Putamen (tissue), 1 donor: ENCODE data around the gene KIRREL3.

Experiments used
- DNase-seq: peaks from one replicate; pipeline ENCODE4 v3.0.0-alpha.2; 2016; ENCODE audit warnings: low spot score

The KIRREL3 gene

GRCh38 chr11:126870021-126870420 is 130.5 kb downstream of the KIRREL3 start:
- no peak for DNase-seq

GRCh38 chr11:126868741-126869140 is 131.8 kb downstream of the KIRREL3 start:
- no peak for DNase-seq

DNA sequence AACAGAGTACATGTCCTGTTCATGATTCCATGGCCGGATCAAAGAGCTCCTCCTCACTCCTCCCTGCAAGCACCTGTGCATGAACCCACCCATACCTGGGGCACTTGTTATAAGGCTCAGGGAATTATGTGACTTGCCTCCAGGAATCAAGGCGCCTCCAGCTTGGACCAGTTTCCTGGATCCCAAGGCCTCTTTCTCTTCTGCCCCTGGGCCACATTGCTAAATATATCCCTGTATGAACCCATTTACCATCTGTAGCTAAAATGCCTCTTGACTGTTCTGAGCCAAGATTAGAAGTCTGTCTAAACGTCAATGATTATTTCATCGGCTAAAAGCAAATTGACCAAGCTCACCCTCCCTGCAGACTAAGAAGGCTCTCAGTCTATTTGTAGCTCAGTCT is 135.6 kb downstream of the KIRREL3 start:
- DNase-seq = no peak

DNA sequence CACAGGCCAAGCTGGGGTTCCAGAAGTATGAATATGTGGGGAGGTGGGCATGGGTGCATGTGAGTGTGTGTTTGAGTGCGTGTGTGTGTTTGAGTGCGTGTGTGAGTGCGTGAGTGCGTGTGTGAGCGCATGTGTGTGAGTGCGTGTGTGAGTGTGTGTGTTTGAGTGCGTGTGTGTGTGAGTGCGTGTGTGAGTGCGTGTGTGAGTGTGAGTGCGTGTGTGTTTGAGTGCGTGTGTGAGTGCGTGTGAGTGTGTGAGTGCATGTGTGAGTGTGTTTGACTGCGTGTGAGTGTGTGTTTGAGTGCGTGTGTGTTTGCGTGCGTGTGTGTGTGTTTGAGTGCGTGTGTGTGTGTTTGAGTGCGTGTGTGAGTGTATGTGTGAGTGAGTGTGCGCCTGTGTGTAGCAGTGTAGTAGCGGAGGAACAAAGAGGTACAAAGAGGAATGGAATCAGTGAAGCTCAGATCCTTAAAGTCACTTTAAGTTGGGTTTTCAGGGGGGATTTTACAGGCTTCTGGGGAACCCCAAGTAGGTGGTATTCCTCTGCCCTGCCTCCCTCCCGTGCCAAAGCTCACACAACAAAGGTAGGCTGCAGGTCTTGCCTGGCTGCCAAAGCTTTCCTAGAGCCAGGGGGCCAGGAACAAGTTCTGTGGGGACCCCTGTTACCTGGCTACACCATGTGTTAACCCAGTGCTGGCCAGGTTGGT is 137.1 kb downstream of the KIRREL3 start:
- no peak for DNase-seq

DNA sequence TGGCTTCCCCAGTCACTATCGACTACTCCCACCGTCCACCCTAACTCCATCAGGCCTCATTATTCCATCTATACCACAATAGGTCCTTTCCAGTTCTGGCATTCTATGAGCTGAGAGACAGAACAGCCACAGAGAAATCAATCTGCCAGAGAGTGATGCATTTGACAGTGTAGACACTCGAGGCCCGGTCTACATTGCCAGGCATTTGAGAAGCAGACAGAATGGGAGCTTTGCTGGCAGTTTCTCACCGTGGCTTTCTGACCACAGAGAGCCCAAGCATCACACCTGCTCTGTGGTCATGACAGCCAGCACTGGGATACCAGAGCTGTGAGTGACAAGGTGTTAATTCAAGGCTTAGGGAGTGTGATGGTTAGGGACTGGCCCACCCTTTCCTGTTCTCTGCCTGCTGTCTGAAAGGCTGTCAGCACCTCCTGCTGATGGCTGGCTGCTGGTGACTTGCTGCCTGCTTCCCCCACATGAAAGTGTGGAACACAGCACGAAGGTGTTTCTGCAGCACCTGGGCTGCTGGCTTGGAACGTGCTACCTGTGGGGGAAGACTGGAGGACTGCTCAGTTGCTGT is 137.8 kb downstream of the KIRREL3 start:
- no peak for DNase-seq

GRCh38 chr11:126861796-126862459 is 138.6 kb downstream of the KIRREL3 start:
- DNase-seq = no peak

DNA sequence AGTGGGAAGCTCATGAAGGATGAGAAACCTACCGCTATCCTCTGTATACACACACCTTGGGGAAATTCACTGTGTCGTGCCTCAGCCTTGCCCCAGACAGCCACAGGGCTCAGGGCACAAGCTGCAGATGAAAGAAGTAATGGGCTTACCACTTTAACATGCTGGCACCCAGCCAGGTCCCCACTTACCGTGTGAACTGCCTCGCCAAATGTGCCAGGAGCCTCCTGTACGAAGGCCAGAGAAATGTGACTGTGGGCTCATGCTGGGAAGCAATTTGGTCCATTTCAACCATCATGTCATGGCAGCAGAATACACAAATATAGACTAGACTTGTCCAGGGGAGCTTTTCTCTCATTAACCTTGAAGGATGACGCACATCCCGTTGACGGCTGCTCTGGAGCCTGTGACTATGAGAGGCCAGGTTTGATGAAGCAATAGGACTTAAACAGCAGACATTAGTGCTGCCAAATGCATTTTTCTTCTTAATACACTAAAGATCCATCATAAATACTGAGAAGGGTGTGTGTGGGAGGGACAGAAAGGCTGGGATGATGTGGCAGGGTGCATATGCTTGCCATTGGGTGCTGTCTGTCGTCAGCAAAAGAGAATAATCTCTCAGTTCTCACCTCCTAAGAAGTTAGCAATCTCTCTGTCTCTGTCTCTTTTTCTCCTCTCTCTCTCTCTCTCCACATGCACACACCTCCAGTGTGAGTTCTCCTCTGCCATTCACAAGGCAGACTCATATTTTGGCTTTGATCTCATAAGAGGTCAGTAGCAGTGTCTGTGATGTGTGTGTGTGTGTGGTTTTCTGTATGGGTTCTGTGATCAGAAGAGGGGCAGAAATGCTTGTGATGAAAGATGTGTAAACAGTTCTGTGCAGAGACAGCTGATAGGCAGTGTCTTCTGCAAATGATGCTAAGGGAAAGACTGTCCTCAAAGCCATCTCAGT is 142.4 kb downstream of the KIRREL3 start:
- no peak for DNase-seq

- DNase-seq = no peak
These were observed 145.0 kb downstream of the KIRREL3 start for GRCh38 chr11:126855536-126855935.

DNA sequence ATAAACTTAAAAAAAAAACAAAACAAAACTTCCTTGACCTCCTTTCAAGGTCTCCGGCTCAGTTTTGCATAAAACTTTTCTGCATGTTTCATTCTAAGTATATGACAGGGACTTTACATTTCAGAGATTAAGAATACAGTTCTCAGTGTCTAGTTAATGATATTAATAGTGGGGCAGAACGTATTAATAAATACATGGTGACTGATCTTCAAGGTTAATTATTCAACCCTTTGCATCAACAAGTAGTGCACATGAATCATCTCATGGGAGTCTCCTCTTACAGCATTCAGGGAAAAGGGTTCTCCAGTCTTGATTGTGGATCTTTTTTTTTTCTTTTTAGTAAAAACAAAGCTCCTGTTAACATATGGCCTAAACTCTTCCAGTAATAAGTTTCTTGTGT is 146.8 kb downstream of the KIRREL3 start:
- DNase-seq = no peak

- DNase-seq = no peak
These were observed 155.8 kb downstream of the KIRREL3 start for GRCh38 chr11:126844789-126845188.

DNA sequence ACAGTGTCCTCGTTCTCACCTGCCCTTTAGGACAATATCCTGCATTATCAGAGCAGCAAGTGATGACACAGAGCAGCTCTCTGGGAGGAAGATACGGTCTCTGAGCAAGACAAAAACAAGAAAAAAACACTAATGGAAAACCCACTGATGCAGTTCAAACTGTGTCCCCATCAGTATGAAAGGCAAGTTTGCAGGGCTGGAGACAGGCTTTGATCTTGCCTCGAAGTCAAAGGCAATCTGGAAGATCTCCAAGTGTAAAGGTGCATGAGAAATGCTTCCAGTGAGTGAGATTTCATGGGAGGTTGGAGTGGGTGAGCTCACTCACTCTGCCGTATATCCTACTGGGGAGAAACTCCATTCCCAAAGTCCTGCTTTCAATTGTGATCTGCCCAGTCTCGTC is 157.5 kb downstream of the KIRREL3 start:
- no peak for DNase-seq

DNA sequence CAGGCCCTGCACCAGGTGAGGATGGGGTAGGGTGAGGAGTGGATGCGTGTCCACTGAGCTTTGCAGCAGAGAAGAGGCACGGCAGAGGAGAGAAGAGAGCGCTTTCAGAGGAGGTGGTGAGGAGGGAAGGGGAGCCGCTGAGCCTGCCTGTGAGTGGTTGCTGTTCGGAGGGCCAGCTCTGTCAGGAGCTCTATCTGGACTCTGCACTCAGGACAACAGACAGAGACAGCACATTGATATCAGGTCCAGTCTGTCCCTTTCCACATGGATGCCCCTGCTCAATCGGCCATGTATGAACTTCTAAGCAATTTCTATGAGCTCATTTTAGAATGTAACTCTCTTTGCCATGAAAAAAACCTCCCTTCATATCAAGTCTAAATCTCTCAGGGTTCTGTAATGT is 158.6 kb downstream of the KIRREL3 start:
- no peak for DNase-seq

DNA sequence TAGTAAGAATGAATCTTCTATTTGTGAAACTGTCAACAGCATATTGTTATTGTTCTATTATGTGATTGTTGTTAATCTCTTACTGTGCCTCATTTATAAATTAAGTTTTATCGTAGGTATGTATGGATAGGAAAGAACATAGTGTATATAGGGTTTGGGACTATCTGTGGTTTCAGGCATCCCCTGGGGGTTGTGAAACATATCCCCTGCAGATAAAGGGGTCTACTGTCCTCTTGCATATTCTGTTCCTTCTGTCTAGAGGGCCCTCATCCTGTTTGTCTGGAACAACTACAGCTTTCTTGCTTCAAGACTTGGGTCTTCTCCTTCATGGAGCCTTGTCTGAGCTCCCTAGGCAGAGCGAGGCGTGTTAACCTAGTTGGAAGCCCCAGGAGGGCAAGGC is 159.6 kb downstream of the KIRREL3 start:
- DNase-seq = no peak

GRCh38 chr11:126840201-126840886 is 160.2 kb downstream of the KIRREL3 start:
- DNase-seq = no peak

GRCh38 chr11:126839496-126839895 is 161.1 kb downstream of the KIRREL3 start:
- DNase-seq = peak; percentile 73

DNA sequence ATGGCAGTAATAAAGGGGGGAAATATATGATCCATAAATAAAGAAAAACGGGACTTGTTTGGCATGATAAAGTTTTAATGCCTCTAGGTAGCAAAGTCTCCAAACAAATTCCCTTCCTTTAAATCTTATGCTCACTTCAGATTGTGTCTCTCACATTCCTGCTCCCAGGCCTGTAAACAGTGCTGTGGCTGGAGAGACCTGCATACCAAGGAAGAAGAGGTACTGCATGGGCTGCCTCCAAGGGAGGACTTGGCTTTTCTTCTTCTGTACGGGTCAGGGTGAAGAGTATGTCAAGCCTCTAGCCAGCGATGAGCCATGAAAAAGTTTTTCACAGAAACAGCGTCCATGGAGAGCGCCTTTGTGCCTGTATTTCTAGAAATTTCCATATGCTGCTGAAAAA is 161.8 kb downstream of the KIRREL3 start:
- DNase-seq = no peak

DNA sequence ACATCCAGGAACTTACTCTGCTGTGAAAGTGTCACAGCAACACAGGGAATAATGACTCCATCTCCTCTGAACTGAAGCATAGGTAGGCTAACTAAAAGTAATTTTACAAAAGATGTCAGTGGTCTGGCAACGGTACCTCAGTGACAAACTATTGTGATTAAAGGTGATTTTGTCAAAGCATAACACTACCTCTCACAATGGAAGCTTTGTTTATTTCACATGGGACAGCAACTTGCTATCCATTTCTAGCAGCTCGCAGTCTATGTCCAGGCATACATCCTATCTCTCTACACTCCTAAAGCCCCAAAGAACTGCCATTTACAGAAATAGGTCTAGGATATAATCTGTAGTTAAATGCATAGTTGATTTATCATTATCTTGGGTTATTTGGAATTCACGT is 163.0 kb downstream of the KIRREL3 start:
- DNase-seq = no peak

DNA sequence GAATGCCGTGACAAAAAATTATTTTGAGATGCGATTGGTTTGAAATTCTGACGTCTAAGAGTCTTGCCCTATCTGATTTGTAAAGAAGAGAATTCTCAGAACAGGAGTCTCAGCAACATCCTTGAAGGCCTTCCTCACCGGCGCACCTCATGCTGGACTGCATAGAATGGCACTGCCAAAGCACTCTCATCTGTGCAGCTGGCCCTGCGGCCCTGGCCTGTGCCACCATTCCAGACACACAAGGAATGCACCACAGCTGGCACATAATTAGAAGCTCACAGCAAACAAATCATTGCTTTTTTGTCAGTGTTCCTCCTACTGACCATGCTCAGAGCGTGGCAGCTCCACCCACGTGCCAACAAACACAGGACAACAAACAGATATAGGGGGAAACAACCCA is 166.0 kb downstream of the KIRREL3 start:
- DNase-seq = peak; percentile 39

- DNase-seq = no peak
These were observed 166.4 kb downstream of the KIRREL3 start for GRCh38 chr11:126834149-126834548.

DNA sequence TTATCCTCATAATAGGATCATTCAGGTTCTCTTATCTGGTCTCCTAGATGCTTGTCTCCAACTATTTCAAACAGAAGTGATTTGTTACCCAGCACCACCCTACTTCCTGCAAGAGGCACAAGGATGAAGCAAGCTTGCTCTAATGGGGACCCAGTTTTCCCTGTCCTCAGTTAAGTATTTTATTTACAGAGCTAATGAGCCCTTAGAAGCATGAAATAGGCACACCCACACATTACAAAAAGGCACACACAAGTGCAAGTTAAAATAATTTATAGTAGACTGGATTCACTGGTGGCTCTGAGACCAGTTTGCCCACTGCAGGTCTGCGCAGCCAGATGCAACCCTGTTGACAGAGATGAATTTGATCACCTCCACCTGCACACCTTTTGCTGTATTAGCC is 167.5 kb downstream of the KIRREL3 start:
- no peak for DNase-seq

DNA sequence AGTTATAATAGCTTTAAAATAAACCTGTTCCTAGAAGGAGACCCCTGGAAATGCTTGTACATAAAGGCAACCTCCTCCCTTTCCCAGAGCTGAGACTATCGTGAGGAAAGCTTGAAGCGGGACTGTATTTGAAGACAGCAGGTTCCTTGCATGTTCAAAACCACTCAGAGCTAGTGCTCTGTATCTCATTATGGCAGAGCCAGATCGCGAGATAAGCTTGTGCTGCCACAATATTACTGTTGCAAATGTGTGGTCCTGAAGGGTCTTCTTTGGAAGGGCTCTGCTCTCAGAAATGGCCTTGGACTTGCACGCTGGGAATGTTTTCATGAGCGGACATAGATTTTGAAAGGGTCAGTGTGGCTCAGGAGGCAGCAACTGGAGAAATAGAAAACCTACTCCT is 168.2 kb downstream of the KIRREL3 start:
- DNase-seq = no peak
